ENCODE measurements around the gene UIMC1.

The UIMC1 gene

DNA sequence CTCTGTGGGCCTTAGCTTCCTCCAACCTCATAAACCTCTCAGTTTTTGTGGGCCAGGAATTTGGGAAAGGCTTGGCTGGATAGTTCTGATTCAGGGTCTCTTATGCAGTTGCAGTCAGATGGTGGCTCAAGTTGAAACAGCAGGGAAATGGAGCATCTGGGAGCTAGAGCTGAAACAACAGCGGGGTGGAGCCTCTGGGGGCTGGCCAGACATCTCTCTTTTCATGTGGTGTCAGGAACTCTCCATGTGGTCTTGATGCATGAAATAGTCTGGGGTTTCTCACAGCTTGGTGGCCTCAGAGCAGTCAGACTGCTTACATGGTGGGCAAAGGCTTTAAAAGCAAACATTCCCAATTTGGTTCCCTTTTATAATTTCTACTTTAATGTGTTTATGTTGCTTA, 29.4 kb upstream of the UIMC1 start:
- peaks cover 1% of the 10 kb centered on the region; the same call in 1 of the 2 replicates for H3K36me3 ChIP-seq (ENCODE audit: insufficient read depth, low read length)
- no peak overlapping the region for H3K9ac ChIP-seq (ENCODE audit: low read depth, low read length, poor library complexity, severe bottlenecking)
- H3K9me3 ChIP-seq (ENCODE audit: insufficient read depth, low read depth, low read length): no peaks in the 10 kb centered on the region
- H3K4me3 ChIP-seq (ENCODE audit: low read length, poor library complexity, severe bottlenecking): no peak overlapping the region
- TF ChIP-seq EZH2phosphoT487 (IDR thresholded peaks at IDR 0.05; ENCODE audit: borderline replicate concordance): no peak
- no peaks in the 10 kb centered on the region for H3K27me3 ChIP-seq (ENCODE audit: insufficient read depth, low read length, poor library complexity, severe bottlenecking)
- H3K79me2 ChIP-seq (ENCODE audit: insufficient read depth, low read length): 0 out of 2 replicates have a peak, but pooled peaks cover 9% of the 10 kb centered on the region
- H3K4me2 ChIP-seq (ENCODE audit: low read depth, low read length, poor library complexity, severe bottlenecking): peak overlapping the region; percentile 20
- H4K20me1 ChIP-seq (ENCODE audit: insufficient read depth, low read length, poor library complexity, severe bottlenecking): no peaks in the 10 kb centered on the region
- H3K9me2 ChIP-seq (replicated peaks; ENCODE audit: low read depth, low read length): no peaks in the 10 kb centered on the region
- H2AFZ ChIP-seq (ENCODE audit: low read length): no peak overlapping the region
- H3K4me1 ChIP-seq (ENCODE audit: insufficient read depth, low read length, poor library complexity, severe bottlenecking): peaks cover 5% of the 10 kb centered on the region
- H3F3A ChIP-seq (ENCODE audit: low read depth): no peaks in the 10 kb centered on the region

DNA sequence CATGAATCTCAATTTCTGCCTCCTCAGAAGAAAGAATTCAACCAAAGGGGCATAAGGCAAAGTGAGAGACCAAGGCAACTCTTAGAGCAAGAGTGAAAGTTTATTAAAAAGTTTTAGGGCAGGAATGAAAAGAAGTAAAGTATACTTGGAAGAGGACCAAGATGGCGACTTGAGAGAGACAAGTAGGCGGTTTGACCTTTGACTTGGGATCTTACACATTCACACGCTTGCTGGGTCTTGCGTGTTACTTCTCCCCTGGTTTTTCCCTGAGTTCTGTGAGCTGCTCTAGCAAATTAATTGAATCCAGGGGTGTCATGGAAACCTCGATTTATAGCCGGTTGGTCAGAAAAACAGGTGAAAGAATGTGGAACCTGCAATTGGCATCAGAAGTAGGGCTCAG, 22.9 kb upstream of the UIMC1 start:
- TF ChIP-seq, protein P1, sequence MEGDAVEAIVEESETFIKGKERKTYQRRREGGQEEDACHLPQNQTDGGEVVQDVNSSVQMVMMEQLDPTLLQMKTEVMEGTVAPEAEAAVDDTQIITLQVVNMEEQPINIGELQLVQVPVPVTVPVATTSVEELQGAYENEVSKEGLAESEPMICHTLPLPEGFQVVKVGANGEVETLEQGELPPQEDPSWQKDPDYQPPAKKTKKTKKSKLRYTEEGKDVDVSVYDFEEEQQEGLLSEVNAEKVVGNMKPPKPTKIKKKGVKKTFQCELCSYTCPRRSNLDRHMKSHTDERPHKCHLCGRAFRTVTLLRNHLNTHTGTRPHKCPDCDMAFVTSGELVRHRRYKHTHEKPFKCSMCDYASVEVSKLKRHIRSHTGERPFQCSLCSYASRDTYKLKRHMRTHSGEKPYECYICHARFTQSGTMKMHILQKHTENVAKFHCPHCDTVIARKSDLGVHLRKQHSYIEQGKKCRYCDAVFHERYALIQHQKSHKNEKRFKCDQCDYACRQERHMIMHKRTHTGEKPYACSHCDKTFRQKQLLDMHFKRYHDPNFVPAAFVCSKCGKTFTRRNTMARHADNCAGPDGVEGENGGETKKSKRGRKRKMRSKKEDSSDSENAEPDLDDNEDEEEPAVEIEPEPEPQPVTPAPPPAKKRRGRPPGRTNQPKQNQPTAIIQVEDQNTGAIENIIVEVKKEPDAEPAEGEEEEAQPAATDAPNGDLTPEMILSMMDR (conservative IDR thresholded peaks at IDR 0.05; ENCODE audit: low read length): no peak
- no peak for TF ChIP-seq EZH2phosphoT487 (IDR thresholded peaks at IDR 0.05; ENCODE audit: borderline replicate concordance)
- H3K36me3 ChIP-seq (ENCODE audit: insufficient read depth, low read length): no peaks in the 10 kb centered on the region
- H4K20me1 ChIP-seq (ENCODE audit: insufficient read depth, low read length, poor library complexity, severe bottlenecking): no peaks in the 10 kb centered on the region
- H3K4me2 ChIP-seq (ENCODE audit: low read depth, low read length, poor library complexity, severe bottlenecking): no peak overlapping the region
- H3K9me2 ChIP-seq (replicated peaks; ENCODE audit: low read depth, low read length): no peaks in the 10 kb centered on the region
- H3K27me3 ChIP-seq (ENCODE audit: insufficient read depth, low read length, poor library complexity, severe bottlenecking): no peaks in the 10 kb centered on the region
- H3K4me1 ChIP-seq (ENCODE audit: insufficient read depth, low read length, poor library complexity, severe bottlenecking): peaks cover 7% of the 10 kb centered on the region
- H2AFZ ChIP-seq (ENCODE audit: low read length): no peak overlapping the region
- no peaks in the 10 kb centered on the region for H3K79me2 ChIP-seq (ENCODE audit: insufficient read depth, low read length)
- no peak overlapping the region for H3K4me3 ChIP-seq (ENCODE audit: low read length, poor library complexity, severe bottlenecking)
- H3K9me3 ChIP-seq (ENCODE audit: insufficient read depth, low read depth, low read length): no peaks in the 10 kb centered on the region
- H3K9ac ChIP-seq (ENCODE audit: low read depth, low read length, poor library complexity, severe bottlenecking): no peak overlapping the region
- no peaks in the 10 kb centered on the region for H3F3A ChIP-seq (ENCODE audit: low read depth)

DNA sequence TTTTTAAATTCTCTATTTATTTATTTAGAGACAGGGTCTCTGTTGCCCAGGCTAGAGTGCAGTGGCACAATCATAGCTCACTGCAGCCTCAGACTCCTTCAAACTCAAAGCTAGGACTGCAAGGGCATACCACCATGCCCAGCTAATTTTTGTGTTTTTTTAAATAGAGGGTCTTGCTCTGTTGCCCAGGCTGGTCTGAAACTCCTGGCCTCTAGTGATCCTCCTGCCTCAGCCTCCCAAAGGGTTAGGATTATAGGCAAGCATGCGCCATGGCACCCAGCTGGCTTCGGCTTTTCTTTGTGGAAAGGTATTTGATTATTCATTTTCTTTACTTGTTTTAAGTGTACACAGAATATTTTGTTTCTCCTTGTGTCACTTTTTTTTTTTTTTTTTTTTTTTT, 21.1 kb upstream of the UIMC1 start:
- Histone ChIP-seq H3K79me2 (ENCODE audit: insufficient read depth, low read length) (peaks cover 10% of the 10 kb centered on the region; the same call in 1 of the 2 replicates), H3K9me3 (ENCODE audit: insufficient read depth, low read depth, low read length) (no peaks in the 10 kb centered on the region), H3K9ac (ENCODE audit: low read depth, low read length, poor library complexity, severe bottlenecking) (no peak overlapping the region), H4K20me1 (ENCODE audit: insufficient read depth, low read length, poor library complexity, severe bottlenecking) (no peaks in the 10 kb centered on the region), H3K4me1 (ENCODE audit: insufficient read depth, low read length, poor library complexity, severe bottlenecking) (peaks cover 11% of the 10 kb centered on the region), H2AFZ (ENCODE audit: low read length) (no peak overlapping the region), H3K27me3 (ENCODE audit: insufficient read depth, low read length, poor library complexity, severe bottlenecking) (no peaks in the 10 kb centered on the region), H3K4me3 (ENCODE audit: low read length, poor library complexity, severe bottlenecking) (no peak overlapping the region), H3F3A (ENCODE audit: low read depth) (no peaks in the 10 kb centered on the region), H3K36me3 (ENCODE audit: insufficient read depth, low read length) (no peaks in the 10 kb centered on the region), H3K4me2 (ENCODE audit: low read depth, low read length, poor library complexity, severe bottlenecking) (no peak overlapping the region), H3K9me2 (replicated peaks; ENCODE audit: low read depth, low read length) (no peaks in the 10 kb centered on the region)
- TF ChIP-seq, protein P1 (conservative IDR thresholded peaks at IDR 0.05; ENCODE audit: low read length): no peak
- TF ChIP-seq EZH2phosphoT487 (IDR thresholded peaks at IDR 0.05; ENCODE audit: borderline replicate concordance): no peak

DNA sequence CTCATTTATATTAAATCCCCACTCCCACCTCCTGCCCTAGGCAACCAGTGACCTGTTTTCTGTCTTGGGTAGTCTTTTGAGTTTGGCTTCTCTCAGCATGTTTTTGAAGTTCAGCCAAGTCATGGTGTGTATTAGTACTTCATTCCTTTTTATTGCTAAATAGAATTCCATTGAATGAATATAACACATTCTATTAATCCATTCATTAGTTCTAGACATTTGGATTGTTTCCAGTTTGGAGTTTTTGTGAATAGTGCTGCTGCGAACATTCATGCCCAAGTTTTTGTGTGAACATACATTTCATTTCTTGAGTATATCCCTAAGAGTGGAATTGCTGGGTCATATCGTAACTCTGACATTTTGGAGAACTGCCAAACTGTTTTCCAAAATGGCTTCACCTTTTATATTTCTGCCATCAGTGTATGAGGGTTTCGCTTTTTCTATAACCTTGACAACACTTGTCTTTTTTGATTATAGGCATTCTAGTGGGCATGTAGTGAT, 18.6 kb upstream of the UIMC1 start:
- H3K27me3 ChIP-seq (ENCODE audit: insufficient read depth, low read length, poor library complexity, severe bottlenecking): no peaks in the 10 kb centered on the region
- peak overlapping the region; percentile 17 for H3K4me3 ChIP-seq (ENCODE audit: low read length, poor library complexity, severe bottlenecking)
- H3F3A ChIP-seq (ENCODE audit: low read depth): no peaks in the 10 kb centered on the region
- no peak overlapping the region for H3K9ac ChIP-seq (ENCODE audit: low read depth, low read length, poor library complexity, severe bottlenecking)
- no peaks in the 10 kb centered on the region for H3K36me3 ChIP-seq (ENCODE audit: insufficient read depth, low read length)
- H2AFZ ChIP-seq (ENCODE audit: low read length): no peak overlapping the region
- H4K20me1 ChIP-seq (ENCODE audit: insufficient read depth, low read length, poor library complexity, severe bottlenecking): no peaks in the 10 kb centered on the region
- H3K79me2 ChIP-seq (ENCODE audit: insufficient read depth, low read length): peaks cover 24% of the 10 kb centered on the region
- peak overlapping the region; percentile 46 for H3K4me2 ChIP-seq (ENCODE audit: low read depth, low read length, poor library complexity, severe bottlenecking)
- H3K4me1 ChIP-seq (ENCODE audit: insufficient read depth, low read length, poor library complexity, severe bottlenecking): peaks cover 14% of the 10 kb centered on the region
- no peaks in the 10 kb centered on the region for H3K9me2 ChIP-seq (replicated peaks; ENCODE audit: low read depth, low read length)
- H3K9me3 ChIP-seq (ENCODE audit: insufficient read depth, low read depth, low read length): no peaks in the 10 kb centered on the region
- no peak for TF ChIP-seq EZH2phosphoT487 (IDR thresholded peaks at IDR 0.05; ENCODE audit: borderline replicate concordance)
- TF ChIP-seq, protein P1 (conservative IDR thresholded peaks at IDR 0.05; ENCODE audit: low read length): no peak
